ENCODE data around the gene PRAF2.

- no peak for TF ChIP-seq CTCF (IDR thresholded peaks at IDR 0.05)
- no peak for TF ChIP-seq POLR2A (IDR thresholded peaks at IDR 0.05)
Observed at GRCh38 chrX:49061490-49061889, 12.3 kb downstream of the PRAF2 start.
